ENCODE measurements around the gene DDA1. TPM values are rescaled to one million over a fixed set of nuclear protein-coding genes. Genes with fewer than 3 reads are reported as not detected.
A peak's percentile ranks its signal among the peaks of the same experiment; 100 is the strongest.

DDA1 gene
- total and polyA plus RNA-seq, 2 of the 13 experiments (the other 11 are each of a cell fraction or from before 2014, with no cell fraction given) = 24.5 to 26.0 TPM

DNA sequence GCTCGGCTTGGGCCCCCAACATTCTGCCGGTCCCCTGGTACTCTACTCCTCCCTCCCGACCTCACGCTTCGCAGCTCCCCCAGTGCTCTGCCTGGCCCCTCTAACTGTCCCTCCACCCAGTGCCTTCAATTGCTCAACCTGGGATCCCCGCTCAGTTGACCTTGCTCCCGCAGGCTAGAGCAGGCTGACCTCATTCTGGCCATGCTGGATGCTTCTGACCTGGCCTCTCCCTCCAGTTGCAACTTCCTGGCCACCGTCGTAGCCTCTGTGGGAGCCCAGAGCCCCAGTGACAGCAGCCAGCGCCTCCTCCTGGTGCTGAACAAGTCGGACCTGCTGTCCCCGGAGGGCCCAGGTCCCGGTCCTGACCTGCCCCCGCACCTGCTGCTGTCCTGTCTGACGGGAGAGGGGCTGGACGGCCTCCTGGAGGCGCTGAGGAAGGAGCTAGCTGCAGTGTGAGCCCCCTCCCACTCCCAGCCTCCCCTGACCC lies 31.6 kb downstream of the DDA1 start (continued):
- TF ChIP-seq ZNF83 (CRISPR knock-in tag; IDR thresholded peaks at IDR 0.05; ENCODE audit: borderline replicate concordance) = no peak
- TF ChIP-seq ZNF264 (CRISPR knock-in tag; IDR thresholded peaks at IDR 0.05) = no peak
- TF ChIP-seq SRY (CRISPR knock-in tag; IDR thresholded peaks at IDR 0.05) = 0 out of 2 replicates have a peak, but pooled peaks have one; percentile 7
- peak; percentile 58; the same call in 1 of the 2 replicates for TF ChIP-seq IRF2 (CRISPR knock-in tag; IDR thresholded peaks at IDR 0.05)
- peak; percentile 35; the same call in 1 of the 2 replicates for TF ChIP-seq ZFY (CRISPR knock-in tag; IDR thresholded peaks at IDR 0.05)
- TF ChIP-seq JUN (CRISPR knock-in tag; IDR thresholded peaks at IDR 0.05) = peak; percentile 50; the same call in 1 of the 2 replicates
- TF ChIP-seq ZC3H13 (CRISPR knock-in tag; IDR thresholded peaks at IDR 0.05) = peak; percentile 80; the same call in 1 of the 2 replicates
- no peak for TF ChIP-seq JARID2 (CRISPR knock-in tag; IDR thresholded peaks at IDR 0.05; ENCODE audit: insufficient replicate concordance)
- TF ChIP-seq, protein P1, sequence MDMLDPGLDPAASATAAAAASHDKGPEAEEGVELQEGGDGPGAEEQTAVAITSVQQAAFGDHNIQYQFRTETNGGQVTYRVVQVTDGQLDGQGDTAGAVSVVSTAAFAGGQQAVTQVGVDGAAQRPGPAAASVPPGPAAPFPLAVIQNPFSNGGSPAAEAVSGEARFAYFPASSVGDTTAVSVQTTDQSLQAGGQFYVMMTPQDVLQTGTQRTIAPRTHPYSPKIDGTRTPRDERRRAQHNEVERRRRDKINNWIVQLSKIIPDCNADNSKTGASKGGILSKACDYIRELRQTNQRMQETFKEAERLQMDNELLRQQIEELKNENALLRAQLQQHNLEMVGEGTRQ (IDR thresholded peaks at IDR 0.05; ENCODE audit: low read depth, low read length) = no peak
- TF ChIP-seq, protein P1 (CRISPR knock-in tag; IDR thresholded peaks at IDR 0.05; ENCODE audit: borderline replicate concordance) = no peak
- no peak for TF ChIP-seq HHEX (CRISPR knock-in tag; IDR thresholded peaks at IDR 0.05)
- TF ChIP-seq NFRKB (IDR thresholded peaks at IDR 0.05) = no peak
- TF ChIP-seq KDM2A (CRISPR knock-in tag; IDR thresholded peaks at IDR 0.05; ENCODE audit: borderline replicate concordance, low read depth) = peak; percentile 37; the same call in 1 of the 2 replicates
- TF ChIP-seq NCOA2 (CRISPR knock-in tag; IDR thresholded peaks at IDR 0.05) = peak; percentile 44
- no peak for TF ChIP-seq ATF1 (CRISPR knock-in tag; IDR thresholded peaks at IDR 0.05)
- TF ChIP-seq HMGA1 (CRISPR knock-in tag; conservative IDR thresholded peaks at IDR 0.05) = no peak
- TF ChIP-seq PPARG (CRISPR knock-in tag; conservative IDR thresholded peaks at IDR 0.05) = no peak; the same call in 1 of the 2 replicates
- no peak for TF ChIP-seq SOX13 (IDR thresholded peaks at IDR 0.05)
- peak in 1 of 2 experiments; percentile 22; a peak in 1 of 4 replicates for TF ChIP-seq SOX13 (CRISPR knock-in tag; conservative IDR thresholded peaks at IDR 0.05 in 1 of 2, IDR thresholded peaks at IDR 0.05 in 1 of 2)
- TF ChIP-seq RFX3 (CRISPR knock-in tag; IDR thresholded peaks at IDR 0.05) = no peak
- no peak for TF ChIP-seq THYN1 (CRISPR knock-in tag; IDR thresholded peaks at IDR 0.05; ENCODE audit: borderline replicate concordance, low read depth)
- no peak for TF ChIP-seq ZSCAN29 (CRISPR knock-in tag; conservative IDR thresholded peaks at IDR 0.05)
- TF ChIP-seq RARA (CRISPR knock-in tag; IDR thresholded peaks at IDR 0.05) = peak; percentile 65
- peak; percentile 75 for TF ChIP-seq SAP130 (CRISPR knock-in tag; IDR thresholded peaks at IDR 0.05; ENCODE audit: low read depth)
- TF ChIP-seq, protein P2, sequence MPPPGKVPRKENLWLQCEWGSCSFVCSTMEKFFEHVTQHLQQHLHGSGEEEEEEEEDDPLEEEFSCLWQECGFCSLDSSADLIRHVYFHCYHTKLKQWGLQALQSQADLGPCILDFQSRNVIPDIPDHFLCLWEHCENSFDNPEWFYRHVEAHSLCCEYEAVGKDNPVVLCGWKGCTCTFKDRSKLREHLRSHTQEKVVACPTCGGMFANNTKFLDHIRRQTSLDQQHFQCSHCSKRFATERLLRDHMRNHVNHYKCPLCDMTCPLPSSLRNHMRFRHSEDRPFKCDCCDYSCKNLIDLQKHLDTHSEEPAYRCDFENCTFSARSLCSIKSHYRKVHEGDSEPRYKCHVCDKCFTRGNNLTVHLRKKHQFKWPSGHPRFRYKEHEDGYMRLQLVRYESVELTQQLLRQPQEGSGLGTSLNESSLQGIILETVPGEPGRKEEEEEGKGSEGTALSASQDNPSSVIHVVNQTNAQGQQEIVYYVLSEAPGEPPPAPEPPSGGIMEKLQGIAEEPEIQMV (CRISPR knock-in tag; IDR thresholded peaks at IDR 0.05; ENCODE audit: low read depth) = 0 out of 2 replicates have a peak, but pooled peaks have one; percentile 60
- TF ChIP-seq, protein P3, sequence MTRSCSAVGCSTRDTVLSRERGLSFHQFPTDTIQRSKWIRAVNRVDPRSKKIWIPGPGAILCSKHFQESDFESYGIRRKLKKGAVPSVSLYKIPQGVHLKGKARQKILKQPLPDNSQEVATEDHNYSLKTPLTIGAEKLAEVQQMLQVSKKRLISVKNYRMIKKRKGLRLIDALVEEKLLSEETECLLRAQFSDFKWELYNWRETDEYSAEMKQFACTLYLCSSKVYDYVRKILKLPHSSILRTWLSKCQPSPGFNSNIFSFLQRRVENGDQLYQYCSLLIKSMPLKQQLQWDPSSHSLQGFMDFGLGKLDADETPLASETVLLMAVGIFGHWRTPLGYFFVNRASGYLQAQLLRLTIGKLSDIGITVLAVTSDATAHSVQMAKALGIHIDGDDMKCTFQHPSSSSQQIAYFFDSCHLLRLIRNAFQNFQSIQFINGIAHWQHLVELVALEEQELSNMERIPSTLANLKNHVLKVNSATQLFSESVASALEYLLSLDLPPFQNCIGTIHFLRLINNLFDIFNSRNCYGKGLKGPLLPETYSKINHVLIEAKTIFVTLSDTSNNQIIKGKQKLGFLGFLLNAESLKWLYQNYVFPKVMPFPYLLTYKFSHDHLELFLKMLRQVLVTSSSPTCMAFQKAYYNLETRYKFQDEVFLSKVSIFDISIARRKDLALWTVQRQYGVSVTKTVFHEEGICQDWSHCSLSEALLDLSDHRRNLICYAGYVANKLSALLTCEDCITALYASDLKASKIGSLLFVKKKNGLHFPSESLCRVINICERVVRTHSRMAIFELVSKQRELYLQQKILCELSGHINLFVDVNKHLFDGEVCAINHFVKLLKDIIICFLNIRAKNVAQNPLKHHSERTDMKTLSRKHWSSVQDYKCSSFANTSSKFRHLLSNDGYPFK (CRISPR knock-in tag; IDR thresholded peaks at IDR 0.05; ENCODE audit: borderline replicate concordance) = peak; percentile 45; the same call in 1 of the 2 replicates
- peak; percentile 74 for TF ChIP-seq ZNF644 (CRISPR knock-in tag; IDR thresholded peaks at IDR 0.05; ENCODE audit: low read depth)
